Stomach (tissue), 4 donors: ENCODE measurements around the gene LILRB5.

Source experiments
- CTCF ChIP-seq, 7 experiments: fragments of 450-650 bp in 4 of 7; fragments of 200-600 bp in 3 of 7; sonication (generic) in 3 of 7; IDR thresholded peaks; one replicate each; pipeline ENCODE4 v1.5.1; 2016 to 2019; ENCODE audit warnings: antibody characterized with exemption in 7 of 7, control low read depth in 2 of 7, mild to moderate bottlenecking in 1 of 7
- EP300 ChIP-seq: sonication (generic); formaldehyde crosslinking; IDR thresholded peaks from one replicate; pipeline ENCODE4 v1.6.1; 2017; ENCODE audit warnings: antibody characterized with exemption
- POLR2A ChIP-seq, 4 donors: fragments of 450-650 bp; IDR thresholded peaks; one replicate each; pipeline ENCODE4 v1.6.1; 2016; ENCODE audit warnings: antibody characterized with exemption in 4 of 4, control low read depth in 2 of 4, mild to moderate bottlenecking in 1 of 4, moderate library complexity in 1 of 4
- POLR2AphosphoS5 ChIP-seq, 3 donors: sonication (generic); formaldehyde crosslinking; IDR thresholded peaks; one replicate each; pipeline ENCODE4 v1.6.1; 2016; ENCODE audit warnings: antibody characterized with exemption in 3 of 3

- no peak for TF ChIP-seq POLR2A (IDR thresholded peaks at IDR 0.05)
- TF ChIP-seq CTCF (IDR thresholded peaks at IDR 0.05) = no peak
- TF ChIP-seq EP300 = no peak
- no peak for TF ChIP-seq POLR2AphosphoS5 (IDR thresholded peaks at IDR 0.05)
These were observed 38.8 kb downstream of the LILRB5 start for GRCh38 chr19:54218259-54218658.
